NB4 (cell line): ENCODE results near the gene ZPR1.

Experiments used
- MYC ChIP-seq: IDR thresholded peaks from 2 replicates; pipeline ENCODE4 v1.6.1; 2011; ENCODE audit warnings: low read depth, low read length
- POLR2A ChIP-seq: IDR thresholded peaks from 2 replicates; pipeline ENCODE4 v1.6.1; 2011; ENCODE audit warnings: mild to moderate bottlenecking; ENCODE audit not compliant: insufficient read length; ENCODE audit errors: extremely low read depth
- TF ChIP-seq, protein P1 (sequence below): IDR thresholded peaks from 2 replicates; pipeline ENCODE4 v1.6.1; 2011; ENCODE audit warnings: low read depth, low read length
- TF ChIP-seq, protein P2 (sequence below): IDR thresholded peaks from one replicate; pipeline ENCODE4 v1.5.1; 2012; ENCODE audit warnings: low read depth, low read length

DNA sequence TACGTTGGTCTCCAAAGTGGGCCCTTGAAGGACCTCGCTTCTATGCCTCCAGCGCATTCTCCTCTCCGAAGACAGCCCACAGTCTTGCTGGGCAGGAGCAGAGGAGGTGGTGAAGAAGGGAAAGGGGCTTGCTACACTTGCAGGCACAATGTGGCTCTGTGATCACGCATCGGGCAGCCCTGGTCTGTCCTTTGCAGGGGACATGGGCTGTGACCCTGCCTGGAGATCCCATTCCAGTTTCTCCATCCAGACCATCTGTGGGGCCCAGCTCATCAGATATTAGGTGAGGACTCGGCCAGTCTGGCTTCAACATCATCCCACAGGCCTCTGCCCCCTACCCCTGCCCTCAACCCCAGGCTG lies 48.8 kb upstream of the ZPR1 start:
- TF ChIP-seq, protein P1, sequence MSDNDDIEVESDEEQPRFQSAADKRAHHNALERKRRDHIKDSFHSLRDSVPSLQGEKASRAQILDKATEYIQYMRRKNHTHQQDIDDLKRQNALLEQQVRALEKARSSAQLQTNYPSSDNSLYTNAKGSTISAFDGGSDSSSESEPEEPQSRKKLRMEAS = no peak
- TF ChIP-seq, protein P2, sequence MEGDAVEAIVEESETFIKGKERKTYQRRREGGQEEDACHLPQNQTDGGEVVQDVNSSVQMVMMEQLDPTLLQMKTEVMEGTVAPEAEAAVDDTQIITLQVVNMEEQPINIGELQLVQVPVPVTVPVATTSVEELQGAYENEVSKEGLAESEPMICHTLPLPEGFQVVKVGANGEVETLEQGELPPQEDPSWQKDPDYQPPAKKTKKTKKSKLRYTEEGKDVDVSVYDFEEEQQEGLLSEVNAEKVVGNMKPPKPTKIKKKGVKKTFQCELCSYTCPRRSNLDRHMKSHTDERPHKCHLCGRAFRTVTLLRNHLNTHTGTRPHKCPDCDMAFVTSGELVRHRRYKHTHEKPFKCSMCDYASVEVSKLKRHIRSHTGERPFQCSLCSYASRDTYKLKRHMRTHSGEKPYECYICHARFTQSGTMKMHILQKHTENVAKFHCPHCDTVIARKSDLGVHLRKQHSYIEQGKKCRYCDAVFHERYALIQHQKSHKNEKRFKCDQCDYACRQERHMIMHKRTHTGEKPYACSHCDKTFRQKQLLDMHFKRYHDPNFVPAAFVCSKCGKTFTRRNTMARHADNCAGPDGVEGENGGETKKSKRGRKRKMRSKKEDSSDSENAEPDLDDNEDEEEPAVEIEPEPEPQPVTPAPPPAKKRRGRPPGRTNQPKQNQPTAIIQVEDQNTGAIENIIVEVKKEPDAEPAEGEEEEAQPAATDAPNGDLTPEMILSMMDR = no peak
- no peak for TF ChIP-seq POLR2A
- no peak for TF ChIP-seq MYC
